ENCODE measurements around the gene MARVELD1. TPM values are rescaled to one million over a fixed set of nuclear protein-coding genes. Genes with fewer than 3 reads are reported as not detected.

Gene MARVELD1
- total RNA-seq (10 to 100 TPM in 2 of 9 donors, 1 to 10 TPM in 7; 4.4 to 17.2 (median 6.8) TPM), polyA plus RNA-seq (10 to 100 TPM in 1 of 2 donors, 1 to 10 TPM in 1; 3.0 to 10.1 TPM)
- long read RNA-seq, donor 1, partial matches to known transcripts = 0 of 4 reads
- long read RNA-seq, donor 1, other reads (novel, unspliced or antisense) = 0 of 4 reads
- long read RNA-seq, donor 2, transcript MARVELD1-201 (2 exons, 3,221 nt) = major isoform, 9 of 9 reads
- long read RNA-seq, donor 2, partial matches to known transcripts = 0 of 9 reads
- long read RNA-seq, donor 2, other reads (novel, unspliced or antisense) = 0 of 9 reads
- long read RNA-seq, donor 3, partial matches to known transcripts = 0 of 6 reads
- long read RNA-seq, donor 3, other reads (novel, unspliced or antisense) = 2 of 6 reads

DNA sequence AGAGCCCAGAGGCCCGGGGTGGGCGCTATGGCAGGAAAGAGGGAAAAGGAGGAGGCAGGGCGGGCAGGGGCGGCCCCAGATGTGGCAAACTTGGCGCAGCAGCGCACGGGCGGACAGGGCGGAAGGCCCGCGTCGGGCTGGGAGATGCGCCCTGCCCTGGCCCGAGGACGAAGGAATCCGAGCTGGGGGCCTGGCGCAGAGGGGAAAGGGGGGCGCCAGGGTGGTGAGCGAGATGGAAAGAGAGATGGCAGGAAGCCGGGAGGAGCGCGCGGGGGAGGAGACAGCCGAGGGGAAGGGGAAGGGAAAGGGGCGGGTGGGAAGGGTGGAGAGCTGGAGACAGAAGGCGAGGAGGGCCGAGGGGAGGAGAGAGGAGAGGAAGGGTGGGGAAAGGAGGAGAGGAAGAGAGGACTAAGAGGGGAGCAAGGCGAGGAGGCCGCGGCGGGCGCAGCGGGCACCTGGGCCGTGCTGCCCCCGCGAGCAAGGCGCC is at the start of gene MARVELD1:
Gene MARVELD1 (plus strand): TSS at position 392 of the 487 bp plus-strand sequence. CDS start 147 bp downstream, outside the sequence.
- WGBS, 4 donors = 7 to 9% (median 8%) methylated on average over 37 of the region's 37 CpGs
- no peaks in the 10 kb centered on the region for H3K9me3 ChIP-seq
- intact Hi-C loops (cut with DNase I) = loop anchor here in 1 of 10 donors (2.0 kb wide), 1 partner anchor 21 kb away; no protein-coding TSS in a partner anchor
- peaks cover 0 to 20% (median 0%) of the 10 kb centered on the region in 9 donors for H3K36me3 ChIP-seq
- ATAC-seq (peak in 3 of 4 donors; percentile 45 to 65 (median 57)), DNase-seq (peak; percentile 81 to 86 (median 84))
- H3K4me3 ChIP-seq = peak within 1 kb of the TSS; percentile 50 to 86 (median 68)
- H3K4me1 ChIP-seq = peaks cover 0 to 64% (median 29%) of the 10 kb centered on the region in 12 donors
- no peaks in the 10 kb centered on the region for H3K27me3 ChIP-seq
- H3K27ac ChIP-seq = peak within 1 kb of the TSS; percentile 81 to 98 (median 92)
- TF ChIP-seq, protein P1, sequence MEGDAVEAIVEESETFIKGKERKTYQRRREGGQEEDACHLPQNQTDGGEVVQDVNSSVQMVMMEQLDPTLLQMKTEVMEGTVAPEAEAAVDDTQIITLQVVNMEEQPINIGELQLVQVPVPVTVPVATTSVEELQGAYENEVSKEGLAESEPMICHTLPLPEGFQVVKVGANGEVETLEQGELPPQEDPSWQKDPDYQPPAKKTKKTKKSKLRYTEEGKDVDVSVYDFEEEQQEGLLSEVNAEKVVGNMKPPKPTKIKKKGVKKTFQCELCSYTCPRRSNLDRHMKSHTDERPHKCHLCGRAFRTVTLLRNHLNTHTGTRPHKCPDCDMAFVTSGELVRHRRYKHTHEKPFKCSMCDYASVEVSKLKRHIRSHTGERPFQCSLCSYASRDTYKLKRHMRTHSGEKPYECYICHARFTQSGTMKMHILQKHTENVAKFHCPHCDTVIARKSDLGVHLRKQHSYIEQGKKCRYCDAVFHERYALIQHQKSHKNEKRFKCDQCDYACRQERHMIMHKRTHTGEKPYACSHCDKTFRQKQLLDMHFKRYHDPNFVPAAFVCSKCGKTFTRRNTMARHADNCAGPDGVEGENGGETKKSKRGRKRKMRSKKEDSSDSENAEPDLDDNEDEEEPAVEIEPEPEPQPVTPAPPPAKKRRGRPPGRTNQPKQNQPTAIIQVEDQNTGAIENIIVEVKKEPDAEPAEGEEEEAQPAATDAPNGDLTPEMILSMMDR (IDR thresholded peaks at IDR 0.05) = no peak
- TF ChIP-seq POLR2A (IDR thresholded peaks at IDR 0.05) = peak in 1 of 2 donors; percentile 11

DNA sequence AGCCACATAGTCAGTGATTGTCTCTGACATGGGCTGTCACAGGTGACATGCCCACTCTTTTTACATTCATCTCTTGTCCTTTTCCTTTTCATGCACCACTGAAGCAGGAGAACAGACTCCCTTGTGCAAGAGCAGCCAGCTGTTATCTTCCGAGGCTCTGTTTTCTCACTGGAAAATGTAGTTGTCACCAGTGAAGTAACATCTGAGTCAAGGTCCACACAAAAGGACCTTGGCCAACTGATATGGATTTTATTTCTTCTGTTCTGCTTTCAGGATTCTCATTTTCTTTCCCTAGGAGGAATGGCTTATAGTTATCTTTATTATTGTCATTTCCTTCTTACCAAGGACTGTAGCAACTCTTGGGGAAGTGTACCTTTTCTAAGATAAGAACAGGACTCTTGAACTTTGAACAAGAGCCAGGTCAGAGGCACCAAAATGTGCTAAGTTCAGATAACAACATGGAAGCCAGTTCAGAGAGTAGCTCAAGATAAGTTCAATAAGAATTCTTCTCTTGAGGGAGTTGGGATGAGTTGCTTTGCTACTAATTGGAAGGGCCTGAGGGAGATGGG is 49.2 kb upstream of the MARVELD1 start:
- intact Hi-C loops (cut with DNase I) = no loop called here
- Histone ChIP-seq H3K9me3 (no peaks in the 10 kb centered on the region), H3K27ac (no peak overlapping the region), H3K27me3 (no peaks in the 10 kb centered on the region), H3K4me1 (no peaks in the 10 kb centered on the region), H3K36me3 (peaks cover 3 to 89% (median 72%) of the 10 kb centered on the region in 9 donors), H3K4me3 (no peak overlapping the region)
- peak in 1 of 4 donors; percentile 34 for ATAC-seq
- 68 to 76% (median 74%) methylated on average over 1 of the region's 1 CpG for WGBS, 4 donors
- no peak for DNase-seq
- TF ChIP-seq POLR2A (IDR thresholded peaks at IDR 0.05) = no peak
- TF ChIP-seq, protein P1 (IDR thresholded peaks at IDR 0.05) = no peak

DNA sequence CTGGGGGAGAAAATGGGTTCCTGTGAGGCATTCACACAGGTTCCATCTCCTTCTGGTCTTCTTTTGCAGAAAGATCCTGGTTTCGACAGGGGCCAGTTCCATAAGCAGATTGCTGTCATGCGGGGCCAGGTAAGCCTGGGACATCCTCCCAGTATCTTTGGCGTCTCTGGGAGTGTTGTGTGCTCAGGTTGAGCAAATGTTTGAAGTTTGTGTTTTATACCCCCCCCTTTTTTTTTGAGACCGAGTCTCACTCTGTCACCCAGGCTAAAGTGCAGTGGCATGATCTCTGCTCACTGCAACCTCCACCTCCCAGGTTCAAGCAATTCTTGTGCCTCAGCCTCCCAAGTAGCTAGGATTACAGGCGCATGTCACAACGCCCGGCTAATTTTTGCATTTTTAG is 46.5 kb upstream of the MARVELD1 start:
- no peak overlapping the region for H3K27ac ChIP-seq
- 93 to 99% (median 96%) methylated on average over 7 of the region's 7 CpGs for WGBS, 4 donors
- H3K9me3 ChIP-seq = no peaks in the 10 kb centered on the region
- no peaks in the 10 kb centered on the region for H3K4me1 ChIP-seq
- no peak for DNase-seq
- no peak for TF ChIP-seq POLR2A (IDR thresholded peaks at IDR 0.05)
- TF ChIP-seq, protein P1 (IDR thresholded peaks at IDR 0.05) = no peak
- ATAC-seq = no peak
- intact Hi-C loops (cut with DNase I) = no loop called here
- no peak overlapping the region for H3K4me3 ChIP-seq
- H3K36me3 ChIP-seq = peaks cover 3 to 100% (median 91%) of the 10 kb centered on the region in 9 donors
- H3K27me3 ChIP-seq = no peaks in the 10 kb centered on the region

DNA sequence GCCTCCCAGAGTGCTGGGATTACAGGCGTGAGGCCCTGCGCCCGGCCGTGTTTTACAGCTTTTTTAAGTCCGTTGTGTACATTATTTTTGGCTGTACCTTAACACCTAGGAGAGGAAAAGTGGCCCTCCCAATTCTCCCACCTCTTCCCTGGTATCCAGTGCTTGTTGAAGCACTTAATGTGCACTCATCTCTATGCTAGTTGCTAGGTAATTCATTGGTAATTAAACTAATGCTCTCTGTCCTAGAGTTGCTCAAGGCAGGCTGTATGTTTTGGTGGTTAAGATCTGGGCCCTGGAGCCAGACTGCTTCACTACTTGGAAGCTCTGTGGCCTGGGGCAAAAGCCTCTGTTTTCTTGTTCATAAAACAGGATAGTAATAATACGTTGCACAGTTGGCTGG is 46.1 kb upstream of the MARVELD1 start:
- Histone ChIP-seq H3K4me3 (no peak overlapping the region), H3K27me3 (no peaks in the 10 kb centered on the region), H3K27ac (no peak overlapping the region), H3K36me3 (peaks cover 3 to 99% (median 91%) of the 10 kb centered on the region in 9 donors), H3K4me1 (no peaks in the 10 kb centered on the region), H3K9me3 (no peaks in the 10 kb centered on the region)
- DNase-seq = no peak
- 89 to 94% (median 91%) methylated on average over 6 of the region's 6 CpGs for WGBS, 4 donors
- TF ChIP-seq POLR2A (IDR thresholded peaks at IDR 0.05) = no peak
- TF ChIP-seq, protein P1 (IDR thresholded peaks at IDR 0.05) = no peak
- no peak for ATAC-seq
- intact Hi-C loops (cut with DNase I) = no loop called here

All from heart left ventricle (tissue), 16 donors.